Mucosa of descending colon (tissue), 3 donors: ENCODE results near the gene SPAG16. TPM values are rescaled to one million over a fixed set of nuclear protein-coding genes. Genes with fewer than 3 reads are reported as not detected.

Experiments
- ATAC-seq: fragments of 200-7000 bp; cut with Tn5 transposase; one replicate; pipeline ENCODE4 v1.9.1; 2020; ENCODE audit warnings: mild to moderate bottlenecking, moderate library complexity
- DNase-seq, 3 donors: peaks; one replicate each; pipeline ENCODE4 v3.0.0-alpha.2; 2020
- H3K36me3 ChIP-seq: fragments of 200-600 bp; one replicate; pipeline ENCODE4 v1.8.0; 2021; ENCODE audit warnings: low read depth, mild to moderate bottlenecking
- H3K4me1 ChIP-seq: fragments of 200-600 bp; one replicate; pipeline ENCODE4 v1.8.0; 2021; ENCODE audit warnings: low read depth, mild to moderate bottlenecking
- H3K4me3 ChIP-seq: fragments of 200-600 bp; one replicate; pipeline ENCODE4 v1.8.0; 2021; ENCODE audit warnings: mild to moderate bottlenecking
- H3K9me3 ChIP-seq: fragments of 200-600 bp; one replicate; pipeline ENCODE4 v1.8.0; 2021; ENCODE audit warnings: mild to moderate bottlenecking
- CTCF ChIP-seq: fragments of 200-600 bp; IDR thresholded peaks from one replicate; pipeline ENCODE4 v1.8.0; 2022; ENCODE audit warnings: antibody characterized with exemption, mild to moderate bottlenecking
- intact Hi-C, 2 donors: fragments of 100-400 bp; cut with DNase I in 1 of 2; cut with micrococcal nuclease in 1 of 2; formaldehyde crosslinking; loops; one replicate each; pipeline versions ENCODE4 v1.11.0 to v1.11.1; 2022; cut with DNase I, micrococcal nuclease
- total RNA-seq, 3 donors: library from RNA; stranded (reverse); fragmentation: NEBNext Ultra II Directional in 2 of 3; extraction: Animal tissue kit (Norgen Biotek cat#: 25700) in 2 of 3; gene quantifications; one replicate each; pipeline versions ENCODE4 v1.2.1 to v1.2.4, GENCODE V29; 2021 to 2023
- donor health status: DM: no; HTN: no; CAD: no; lungs with moderate emphysema.
- donor health status: DM: no; HTN: no; CAD: no.
- donor health status: DM: no; HTN: yes; CAD: no.

The SPAG16 gene
- total RNA-seq, 3 donors from 2014 or later: 18.1 to 20.3 (median 18.5) TPM

DNA sequence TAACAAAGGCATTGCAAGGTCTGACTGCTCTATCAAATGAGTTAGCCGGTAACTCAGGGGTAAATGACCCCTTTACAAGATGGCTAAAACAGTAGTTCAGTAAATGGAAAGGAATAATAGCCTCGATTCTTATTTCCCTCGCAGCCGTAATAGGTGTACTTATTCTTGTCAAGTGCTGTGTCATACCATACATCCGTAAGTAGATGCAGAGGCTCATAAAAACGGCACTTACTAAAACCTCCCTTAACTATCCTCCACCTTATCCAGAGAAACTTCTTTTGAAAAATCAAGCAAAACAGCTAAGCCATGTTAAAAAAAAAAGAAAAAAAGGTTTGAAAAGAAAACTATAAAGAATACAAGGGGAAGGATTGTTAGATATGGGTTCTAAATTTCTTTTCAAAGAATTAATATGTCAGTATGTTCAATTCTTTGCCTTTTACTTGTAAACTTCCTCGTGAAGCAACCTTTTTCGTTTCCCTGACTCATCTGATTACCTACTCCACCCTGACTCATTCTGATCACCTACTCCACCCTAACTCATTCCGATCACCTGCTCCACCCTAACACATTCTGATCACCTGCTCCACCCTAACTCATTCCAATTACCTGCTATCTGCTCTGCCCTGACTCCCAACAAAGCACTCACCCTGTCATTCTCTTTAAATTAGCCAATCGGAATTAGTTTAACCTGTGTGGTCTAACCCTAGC, 127.5 kb downstream of the SPAG16 start:
- no peak for TF ChIP-seq CTCF
- ATAC-seq: peak; percentile 90
- peak in 1 of 3 donors; percentile 42 for DNase-seq
- Histone ChIP-seq H3K4me3 (no peak overlapping the region), H3K9me3 (no peaks in the 10 kb centered on the region), H3K4me1 (peaks cover 2% of the 10 kb centered on the region), H3K36me3 (no peaks in the 10 kb centered on the region)
- intact Hi-C loops: no loop called here

DNA sequence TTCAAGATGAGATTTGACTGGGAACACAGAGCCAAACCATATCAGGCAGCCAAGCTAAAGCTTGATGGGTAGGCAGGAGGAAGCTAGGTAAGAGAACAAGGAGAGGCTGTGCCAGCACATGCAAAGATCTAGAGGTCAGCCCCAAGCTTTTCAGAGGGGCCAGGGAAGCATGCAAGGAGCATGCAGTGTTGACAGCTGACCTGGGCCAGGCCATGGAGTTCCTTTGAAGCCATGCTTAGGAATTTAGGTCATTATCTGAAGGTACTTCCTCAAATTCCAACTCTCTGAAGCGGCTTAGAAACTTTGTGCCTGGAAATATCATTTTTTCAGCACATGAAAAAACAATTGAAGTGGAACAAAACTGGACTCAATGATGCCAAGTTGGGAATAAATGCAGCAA, 130.8 kb downstream of the SPAG16 start:
- TF ChIP-seq CTCF: no peak
- DNase-seq (no peak), ATAC-seq (no peak)
- intact Hi-C loops: no loop called here
- H3K4me1 ChIP-seq: peaks cover 2% of the 10 kb centered on the region
- H3K4me3 ChIP-seq: no peak overlapping the region
- H3K9me3 ChIP-seq: no peaks in the 10 kb centered on the region
- H3K36me3 ChIP-seq: no peaks in the 10 kb centered on the region

DNA sequence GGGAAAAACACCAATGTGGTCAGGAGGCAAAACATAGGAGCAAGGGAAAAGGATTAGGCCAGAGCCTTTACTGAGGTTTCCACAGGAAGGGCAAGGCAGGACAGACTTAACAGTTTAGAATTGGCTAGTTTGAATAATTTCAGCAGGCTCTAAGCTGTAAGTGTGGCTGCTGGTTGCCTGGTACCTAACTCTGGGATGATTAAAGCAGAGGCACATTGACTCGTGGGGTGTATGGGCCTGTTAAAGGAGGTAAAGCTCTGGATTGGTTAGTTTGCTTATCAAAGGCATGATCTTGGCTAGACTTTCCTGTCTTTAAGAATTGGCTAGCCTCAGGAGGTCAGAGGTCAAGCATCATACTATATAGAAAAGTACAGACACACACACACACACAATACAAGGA, 132.6 kb downstream of the SPAG16 start:
- TF ChIP-seq CTCF: no peak
- Histone ChIP-seq H3K36me3 (no peaks in the 10 kb centered on the region), H3K4me3 (no peak overlapping the region), H3K4me1 (no peaks in the 10 kb centered on the region), H3K9me3 (no peaks in the 10 kb centered on the region)
- ATAC-seq: no peak
- intact Hi-C loops: no loop called here
- no peak for DNase-seq

DNA sequence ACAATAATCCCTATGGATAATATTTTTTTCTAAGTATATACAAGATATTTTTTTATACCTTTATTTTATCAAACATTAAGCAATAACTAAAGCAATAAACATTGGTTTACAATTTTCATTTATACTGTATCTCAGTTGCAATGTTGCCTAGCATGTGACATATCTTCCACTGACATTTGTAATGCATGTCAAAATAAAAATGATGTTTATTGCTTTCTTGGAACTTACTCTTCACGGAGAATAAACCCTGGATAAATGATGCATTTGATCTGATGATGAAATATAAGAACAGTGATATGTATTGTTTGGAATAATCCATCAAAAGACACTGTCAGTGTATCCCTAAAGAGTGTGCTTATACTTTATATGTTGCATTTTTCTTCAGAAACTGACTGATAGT, 135.7 kb downstream of the SPAG16 start:
- intact Hi-C loops: no loop called here
- Histone ChIP-seq H3K4me3 (no peak overlapping the region), H3K4me1 (no peaks in the 10 kb centered on the region), H3K36me3 (no peaks in the 10 kb centered on the region), H3K9me3 (no peaks in the 10 kb centered on the region)
- DNase-seq (no peak), ATAC-seq (no peak)
- TF ChIP-seq CTCF: no peak

DNA sequence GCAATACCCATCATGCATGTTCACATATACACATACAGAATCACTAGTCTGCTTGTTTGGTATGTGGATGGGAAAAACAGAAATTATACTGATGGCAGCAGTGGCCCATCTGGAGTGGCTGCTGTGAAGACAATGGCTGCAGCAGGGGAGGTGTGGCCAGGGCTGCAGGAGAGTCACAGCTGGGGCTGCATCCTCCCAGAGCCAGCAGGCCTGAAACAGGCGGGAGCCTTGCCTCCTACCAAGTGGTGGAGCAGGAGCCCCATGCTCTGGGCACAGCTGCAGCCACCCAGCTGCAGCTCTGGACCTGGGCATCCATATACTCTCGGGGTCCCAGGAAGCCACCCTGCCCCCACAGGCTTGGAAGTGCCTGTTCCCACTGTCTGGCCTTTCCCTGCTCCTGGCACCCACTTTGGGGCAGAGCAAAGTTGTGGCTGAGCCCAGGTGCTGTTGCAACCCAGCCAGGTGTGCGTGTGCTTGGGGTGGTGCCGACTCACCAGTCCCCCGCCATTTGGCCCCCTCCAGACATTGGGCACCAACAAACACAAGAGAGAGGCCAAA, 136.6 kb downstream of the SPAG16 start:
- no peak overlapping the region for H3K4me3 ChIP-seq
- no peak for DNase-seq
- H3K36me3 ChIP-seq: no peaks in the 10 kb centered on the region
- intact Hi-C loops: no loop called here
- no peak for TF ChIP-seq CTCF
- no peaks in the 10 kb centered on the region for H3K9me3 ChIP-seq
- H3K4me1 ChIP-seq: no peaks in the 10 kb centered on the region
- no peak for ATAC-seq
